GM04504 (cell line): Measurements from ENCODE around the gene SCO2.
A peak's percentile ranks its signal among the peaks of the same experiment; 100 is the strongest.
"Not testable (repeated sequence)": the region's sequence is repeated elsewhere in the genome, so short reads cannot be mapped to it uniquely, and the experiment has no call there.

Experiments
- DNase-seq: peaks from one replicate; pipeline ENCODE4 v3.0.0-alpha.2; 2012; ENCODE audit warnings: low read depth

The SCO2 gene

GRCh38 chr22:50520184-50520583 lies 5.2 kb downstream of the SCO2 start:
- DNase-seq = not testable (repeated sequence)

GRCh38 chr22:50519151-50519550 lies 6.2 kb downstream of the SCO2 start:
- no peak for DNase-seq

- no peak for DNase-seq
Measured at GRCh38 chr22:50518606-50519005, 6.8 kb downstream of the SCO2 start.

- DNase-seq = no peak
Measured at GRCh38 chr22:50517495-50518260, 7.7 kb downstream of the SCO2 start.

- no peak for DNase-seq
Measured at GRCh38 chr22:50516891-50517290, 8.5 kb downstream of the SCO2 start.

- DNase-seq = no peak
Measured at GRCh38 chr22:50516068-50516467, 9.3 kb downstream of the SCO2 start.

- DNase-seq = no peak
Measured at GRCh38 chr22:50513175-50513574, 12.2 kb downstream of the SCO2 start.

GRCh38 chr22:50508897-50509296 lies 16.5 kb downstream of the SCO2 start:
- no peak for DNase-seq

- DNase-seq = peak; percentile 92
Measured at GRCh38 chr22:50507991-50508884, 17.2 kb downstream of the SCO2 start, which contains the start of gene NCAPH2. TSS of gene NCAPH2 (plus strand) at chr22:50508224. CDS start at chr22:50508338, 114 bp downstream.

- DNase-seq = no peak
Measured at GRCh38 chr22:50507421-50507990, 17.9 kb downstream of the SCO2 start, which contains the start of gene LMF2. TSS of gene LMF2 (minus strand) at chr22:50507702. CDS start at chr22:50507675, 27 bp downstream.

GRCh38 chr22:50506611-50507420 lies 18.6 kb downstream of the SCO2 start:
- DNase-seq = no peak

- no peak for DNase-seq
Measured at GRCh38 chr22:50505776-50506610, 19.4 kb downstream of the SCO2 start.

GRCh38 chr22:50505276-50505775 lies 20.1 kb downstream of the SCO2 start:
- DNase-seq = no peak

- no peak for DNase-seq
Measured at GRCh38 chr22:50504369-50505211, 20.8 kb downstream of the SCO2 start.

GRCh38 chr22:50503475-50504145 lies 21.8 kb downstream of the SCO2 start:
- DNase-seq = no peak

- DNase-seq = no peak
Measured at GRCh38 chr22:50502628-50503474, 22.5 kb downstream of the SCO2 start.

- DNase-seq = no peak
Measured at GRCh38 chr22:50502096-50502495, 23.3 kb downstream of the SCO2 start.

GRCh38 chr22:50500452-50500851 lies 24.9 kb downstream of the SCO2 start:
- no peak for DNase-seq
